Measurements from ENCODE around the gene ETS2.

DNA sequence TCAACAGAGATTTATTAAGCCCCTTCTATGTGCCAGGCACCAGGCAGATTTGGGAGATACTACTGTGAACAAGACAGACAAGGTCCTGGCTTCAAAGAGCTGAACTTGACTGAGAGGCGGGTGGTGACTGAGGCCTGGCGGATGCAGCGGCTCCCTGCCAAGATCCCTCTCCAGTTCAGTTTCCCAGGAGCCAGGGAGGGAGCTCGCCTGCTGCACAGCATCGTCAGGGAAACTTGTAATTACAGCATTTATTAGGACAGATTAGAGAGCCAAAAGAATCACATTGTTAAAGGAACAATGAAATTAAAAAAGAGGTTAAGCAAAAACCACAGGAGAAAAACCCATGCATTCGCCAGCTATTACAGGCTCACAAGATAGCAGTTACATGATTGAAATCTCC, 55.3 kb downstream of the ETS2 start:
- TF ChIP-seq, protein P1, sequence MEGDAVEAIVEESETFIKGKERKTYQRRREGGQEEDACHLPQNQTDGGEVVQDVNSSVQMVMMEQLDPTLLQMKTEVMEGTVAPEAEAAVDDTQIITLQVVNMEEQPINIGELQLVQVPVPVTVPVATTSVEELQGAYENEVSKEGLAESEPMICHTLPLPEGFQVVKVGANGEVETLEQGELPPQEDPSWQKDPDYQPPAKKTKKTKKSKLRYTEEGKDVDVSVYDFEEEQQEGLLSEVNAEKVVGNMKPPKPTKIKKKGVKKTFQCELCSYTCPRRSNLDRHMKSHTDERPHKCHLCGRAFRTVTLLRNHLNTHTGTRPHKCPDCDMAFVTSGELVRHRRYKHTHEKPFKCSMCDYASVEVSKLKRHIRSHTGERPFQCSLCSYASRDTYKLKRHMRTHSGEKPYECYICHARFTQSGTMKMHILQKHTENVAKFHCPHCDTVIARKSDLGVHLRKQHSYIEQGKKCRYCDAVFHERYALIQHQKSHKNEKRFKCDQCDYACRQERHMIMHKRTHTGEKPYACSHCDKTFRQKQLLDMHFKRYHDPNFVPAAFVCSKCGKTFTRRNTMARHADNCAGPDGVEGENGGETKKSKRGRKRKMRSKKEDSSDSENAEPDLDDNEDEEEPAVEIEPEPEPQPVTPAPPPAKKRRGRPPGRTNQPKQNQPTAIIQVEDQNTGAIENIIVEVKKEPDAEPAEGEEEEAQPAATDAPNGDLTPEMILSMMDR (IDR thresholded peaks at IDR 0.05): no peak
- TF ChIP-seq EP300 (IDR thresholded peaks at IDR 0.05): no peak
